Measurements from ENCODE around the gene BET1L.

- TF ChIP-seq CTCF (IDR thresholded peaks at IDR 0.05), result no peak
- TF ChIP-seq POLR2A (IDR thresholded peaks at IDR 0.05), result no peak
Measured at GRCh38 chr11:209275-210121, 2.3 kb upstream of the BET1L start.
